Measurements from ENCODE around the gene TPSG1.
A peak's percentile ranks its signal among the peaks of the same experiment; 100 is the strongest.
"Not testable (repeated sequence)": the region's sequence is repeated elsewhere in the genome, so short reads cannot be mapped to it uniquely, and the experiment has no call there.

TPSG1 gene

GRCh38 chr16:1225051-1225451, at the start of gene TPSG1:
Gene TPSG1 (minus strand): TSS chr16:1225268. CDS start chr16:1225252, 16 bp downstream.
- DNase-seq: no peak

GRCh38 chr16:1274767-1275166, 49.7 kb upstream of the TPSG1 start:
- no peak for DNase-seq

- no peak for DNase-seq
These were observed 48.7 kb upstream of the TPSG1 start for GRCh38 chr16:1273816-1274215.

- no peak for DNase-seq
These were observed 47.6 kb upstream of the TPSG1 start for GRCh38 chr16:1272453-1273198.

- peak; percentile 77 for DNase-seq
These were observed 46.8 kb upstream of the TPSG1 start for GRCh38 chr16:1271724-1272413.

- no peak for DNase-seq
These were observed 46.3 kb upstream of the TPSG1 start for GRCh38 chr16:1271380-1271723.

GRCh38 chr16:1269418-1269817, 44.4 kb upstream of the TPSG1 start:
- not testable (repeated sequence) for DNase-seq

GRCh38 chr16:1265826-1266225, 40.8 kb upstream of the TPSG1 start:
- DNase-seq: no peak

GRCh38 chr16:1265090-1265630, 40.1 kb upstream of the TPSG1 start:
- no peak for DNase-seq

GRCh38 chr16:1264345-1265089, 39.4 kb upstream of the TPSG1 start:
- no peak for DNase-seq

- no peak for DNase-seq
These were observed 38.7 kb upstream of the TPSG1 start for GRCh38 chr16:1263591-1264344.

- DNase-seq: no peak
These were observed 37.8 kb upstream of the TPSG1 start for GRCh38 chr16:1262846-1263221.

GRCh38 chr16:1262210-1262845, 37.3 kb upstream of the TPSG1 start:
- DNase-seq: no peak

GRCh38 chr16:1261131-1261892, 36.2 kb upstream of the TPSG1 start:
- DNase-seq: peak; percentile 29

- DNase-seq: no peak
These were observed 35.1 kb upstream of the TPSG1 start for GRCh38 chr16:1260101-1260680.

- no peak for DNase-seq
These were observed 34.6 kb upstream of the TPSG1 start for GRCh38 chr16:1259760-1260068.

- no peak for DNase-seq
These were observed 34.1 kb upstream of the TPSG1 start for GRCh38 chr16:1258906-1259759.

- no peak for DNase-seq
These were observed 33.1 kb upstream of the TPSG1 start for GRCh38 chr16:1258225-1258600.

- DNase-seq: no peak
These were observed 32.6 kb upstream of the TPSG1 start for GRCh38 chr16:1257561-1258224.

GRCh38 chr16:1256874-1257322, 31.8 kb upstream of the TPSG1 start:
- no peak for DNase-seq

All from NCI-H82 (cell line).